ENCODE results near the gene DGKA. TPM values are rescaled to one million over a fixed set of nuclear protein-coding genes. Genes with fewer than 3 reads are reported as not detected.
"Not testable (repeated sequence)": the region's sequence is repeated elsewhere in the genome, so short reads cannot be mapped to it uniquely, and the experiment has no call there.

The DGKA gene
- total and polyA plus RNA-seq, 2 experiments from 2014 or later, result 16.1 to 24.6 TPM

DNA sequence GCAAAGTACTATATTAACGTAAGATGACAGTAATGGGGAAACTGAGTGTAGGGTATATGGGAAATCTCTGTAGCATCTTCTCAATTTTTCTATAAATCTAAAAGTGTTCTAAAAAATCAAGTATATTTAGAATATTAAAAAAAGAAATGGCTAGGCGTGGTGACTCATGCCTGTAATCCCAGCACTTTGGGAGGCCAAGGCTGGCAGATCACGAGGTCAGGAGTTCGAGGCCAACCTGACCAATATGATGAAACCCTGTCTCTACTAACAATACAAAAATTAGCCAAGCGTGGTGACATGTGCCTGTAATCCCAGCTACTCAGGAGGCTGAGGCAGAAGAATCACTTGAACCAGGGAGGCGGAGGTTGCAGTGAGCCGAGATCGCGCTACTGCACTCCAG, 7.3 kb upstream of the DGKA start:
- not testable (repeated sequence) for H3K27me3 Mint-ChIP-seq (ENCODE audit: insufficient read depth, low read depth, poor library complexity); H3K27ac ChIP-seq (ENCODE audit: low read depth); H3K27ac Mint-ChIP-seq; H3K4me3 Mint-ChIP-seq; H3K9me3 Mint-ChIP-seq; H3K9me2 ChIP-seq (ENCODE audit: insufficient read depth); H3K36me3 ChIP-seq (ENCODE audit: insufficient read depth); H3K4me3 ChIP-seq; ATAC-seq; H2AFZ ChIP-seq; H3K4me2 ChIP-seq; DNase-seq (ENCODE audit: low spot score); H3K27me3 ChIP-seq (ENCODE audit: insufficient read depth)
- peaks cover 14% of the 10 kb centered on the region for H3F3A ChIP-seq (replicated peaks; ENCODE audit: low read depth)
- peaks cover 81% of the 10 kb centered on the region for H3K79me2 ChIP-seq (replicated peaks; ENCODE audit: insufficient read depth)
- Mint-ChIP-seq H3K36me3 (ENCODE audit: low read depth) (peaks cover 35% of the 10 kb centered on the region), H3K4me1 (peaks cover 14% of the 10 kb centered on the region)
- H3K4me1 ChIP-seq (ENCODE audit: insufficient read depth), result peaks cover 12% of the 10 kb centered on the region; the same call in 1 of the 2 replicates
- H4K20me1 ChIP-seq (replicated peaks; ENCODE audit: insufficient read depth), result peaks cover 14% of the 10 kb centered on the region

DNA sequence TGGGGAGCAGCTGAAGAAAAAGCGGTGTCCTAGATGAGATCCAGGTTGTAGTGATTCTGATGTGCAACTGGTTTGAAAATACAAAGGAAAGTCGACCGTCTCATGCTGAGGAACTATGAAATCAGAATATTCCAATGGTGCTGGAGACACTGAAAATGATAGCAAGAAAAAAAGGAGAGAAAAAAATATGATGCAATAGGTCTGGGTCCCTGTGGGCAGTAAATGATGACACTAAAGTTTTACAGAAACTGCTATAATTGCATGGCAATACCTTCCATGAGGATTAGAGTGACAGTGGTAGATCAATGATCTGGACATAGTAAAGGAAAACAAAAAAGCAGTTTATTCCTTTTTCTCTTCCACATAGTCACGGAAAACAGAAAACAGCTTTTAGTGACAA, 5.6 kb upstream of the DGKA start:
- peaks cover 35% of the 10 kb centered on the region for H3K36me3 Mint-ChIP-seq (ENCODE audit: low read depth)
- H2AFZ ChIP-seq, result no peak overlapping the region
- H3K4me3 ChIP-seq, result peak overlapping the region; percentile 99
- H3K27me3 Mint-ChIP-seq (ENCODE audit: insufficient read depth, low read depth, poor library complexity), result peaks cover 8% of the 10 kb centered on the region
- peaks cover 29% of the 10 kb centered on the region for H3K4me1 ChIP-seq (ENCODE audit: insufficient read depth)
- peaks cover 25% of the 10 kb centered on the region for H3K4me1 Mint-ChIP-seq
- H3K79me2 ChIP-seq (replicated peaks; ENCODE audit: insufficient read depth), result peaks cover 64% of the 10 kb centered on the region
- peak overlapping the region; percentile 64 for H3K27ac Mint-ChIP-seq
- peaks cover 3% of the 10 kb centered on the region for H4K20me1 ChIP-seq (replicated peaks; ENCODE audit: insufficient read depth)
- peak overlapping the region; percentile 98 for H3K4me3 Mint-ChIP-seq
- peaks cover 18% of the 10 kb centered on the region for H3F3A ChIP-seq (replicated peaks; ENCODE audit: low read depth)
- peaks cover 4% of the 10 kb centered on the region; the same call in 1 of the 2 replicates for H3K36me3 ChIP-seq (ENCODE audit: insufficient read depth)
- TF ChIP-seq CREB1 (CRISPR knock-in tag; IDR thresholded peaks at IDR 0.05; ENCODE audit: low read depth) (no peak), EZH2phosphoT487 (IDR thresholded peaks at IDR 0.05; ENCODE audit: unreplicated experiment) (no peak), NANOG (IDR thresholded peaks at IDR 0.05; ENCODE audit: borderline replicate concordance) (no peak), JUNB (IDR thresholded peaks at IDR 0.05; ENCODE audit: unreplicated experiment) (no peak), EZH2 (IDR thresholded peaks at IDR 0.05; ENCODE audit: low read depth, unreplicated experiment) (no peak)
- TF ChIP-seq, protein P1, sequence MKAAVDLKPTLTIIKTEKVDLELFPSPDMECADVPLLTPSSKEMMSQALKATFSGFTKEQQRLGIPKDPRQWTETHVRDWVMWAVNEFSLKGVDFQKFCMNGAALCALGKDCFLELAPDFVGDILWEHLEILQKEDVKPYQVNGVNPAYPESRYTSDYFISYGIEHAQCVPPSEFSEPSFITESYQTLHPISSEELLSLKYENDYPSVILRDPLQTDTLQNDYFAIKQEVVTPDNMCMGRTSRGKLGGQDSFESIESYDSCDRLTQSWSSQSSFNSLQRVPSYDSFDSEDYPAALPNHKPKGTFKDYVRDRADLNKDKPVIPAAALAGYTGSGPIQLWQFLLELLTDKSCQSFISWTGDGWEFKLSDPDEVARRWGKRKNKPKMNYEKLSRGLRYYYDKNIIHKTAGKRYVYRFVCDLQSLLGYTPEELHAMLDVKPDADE (IDR thresholded peaks at IDR 0.05), result no peak
- TF ChIP-seq, protein P2, sequence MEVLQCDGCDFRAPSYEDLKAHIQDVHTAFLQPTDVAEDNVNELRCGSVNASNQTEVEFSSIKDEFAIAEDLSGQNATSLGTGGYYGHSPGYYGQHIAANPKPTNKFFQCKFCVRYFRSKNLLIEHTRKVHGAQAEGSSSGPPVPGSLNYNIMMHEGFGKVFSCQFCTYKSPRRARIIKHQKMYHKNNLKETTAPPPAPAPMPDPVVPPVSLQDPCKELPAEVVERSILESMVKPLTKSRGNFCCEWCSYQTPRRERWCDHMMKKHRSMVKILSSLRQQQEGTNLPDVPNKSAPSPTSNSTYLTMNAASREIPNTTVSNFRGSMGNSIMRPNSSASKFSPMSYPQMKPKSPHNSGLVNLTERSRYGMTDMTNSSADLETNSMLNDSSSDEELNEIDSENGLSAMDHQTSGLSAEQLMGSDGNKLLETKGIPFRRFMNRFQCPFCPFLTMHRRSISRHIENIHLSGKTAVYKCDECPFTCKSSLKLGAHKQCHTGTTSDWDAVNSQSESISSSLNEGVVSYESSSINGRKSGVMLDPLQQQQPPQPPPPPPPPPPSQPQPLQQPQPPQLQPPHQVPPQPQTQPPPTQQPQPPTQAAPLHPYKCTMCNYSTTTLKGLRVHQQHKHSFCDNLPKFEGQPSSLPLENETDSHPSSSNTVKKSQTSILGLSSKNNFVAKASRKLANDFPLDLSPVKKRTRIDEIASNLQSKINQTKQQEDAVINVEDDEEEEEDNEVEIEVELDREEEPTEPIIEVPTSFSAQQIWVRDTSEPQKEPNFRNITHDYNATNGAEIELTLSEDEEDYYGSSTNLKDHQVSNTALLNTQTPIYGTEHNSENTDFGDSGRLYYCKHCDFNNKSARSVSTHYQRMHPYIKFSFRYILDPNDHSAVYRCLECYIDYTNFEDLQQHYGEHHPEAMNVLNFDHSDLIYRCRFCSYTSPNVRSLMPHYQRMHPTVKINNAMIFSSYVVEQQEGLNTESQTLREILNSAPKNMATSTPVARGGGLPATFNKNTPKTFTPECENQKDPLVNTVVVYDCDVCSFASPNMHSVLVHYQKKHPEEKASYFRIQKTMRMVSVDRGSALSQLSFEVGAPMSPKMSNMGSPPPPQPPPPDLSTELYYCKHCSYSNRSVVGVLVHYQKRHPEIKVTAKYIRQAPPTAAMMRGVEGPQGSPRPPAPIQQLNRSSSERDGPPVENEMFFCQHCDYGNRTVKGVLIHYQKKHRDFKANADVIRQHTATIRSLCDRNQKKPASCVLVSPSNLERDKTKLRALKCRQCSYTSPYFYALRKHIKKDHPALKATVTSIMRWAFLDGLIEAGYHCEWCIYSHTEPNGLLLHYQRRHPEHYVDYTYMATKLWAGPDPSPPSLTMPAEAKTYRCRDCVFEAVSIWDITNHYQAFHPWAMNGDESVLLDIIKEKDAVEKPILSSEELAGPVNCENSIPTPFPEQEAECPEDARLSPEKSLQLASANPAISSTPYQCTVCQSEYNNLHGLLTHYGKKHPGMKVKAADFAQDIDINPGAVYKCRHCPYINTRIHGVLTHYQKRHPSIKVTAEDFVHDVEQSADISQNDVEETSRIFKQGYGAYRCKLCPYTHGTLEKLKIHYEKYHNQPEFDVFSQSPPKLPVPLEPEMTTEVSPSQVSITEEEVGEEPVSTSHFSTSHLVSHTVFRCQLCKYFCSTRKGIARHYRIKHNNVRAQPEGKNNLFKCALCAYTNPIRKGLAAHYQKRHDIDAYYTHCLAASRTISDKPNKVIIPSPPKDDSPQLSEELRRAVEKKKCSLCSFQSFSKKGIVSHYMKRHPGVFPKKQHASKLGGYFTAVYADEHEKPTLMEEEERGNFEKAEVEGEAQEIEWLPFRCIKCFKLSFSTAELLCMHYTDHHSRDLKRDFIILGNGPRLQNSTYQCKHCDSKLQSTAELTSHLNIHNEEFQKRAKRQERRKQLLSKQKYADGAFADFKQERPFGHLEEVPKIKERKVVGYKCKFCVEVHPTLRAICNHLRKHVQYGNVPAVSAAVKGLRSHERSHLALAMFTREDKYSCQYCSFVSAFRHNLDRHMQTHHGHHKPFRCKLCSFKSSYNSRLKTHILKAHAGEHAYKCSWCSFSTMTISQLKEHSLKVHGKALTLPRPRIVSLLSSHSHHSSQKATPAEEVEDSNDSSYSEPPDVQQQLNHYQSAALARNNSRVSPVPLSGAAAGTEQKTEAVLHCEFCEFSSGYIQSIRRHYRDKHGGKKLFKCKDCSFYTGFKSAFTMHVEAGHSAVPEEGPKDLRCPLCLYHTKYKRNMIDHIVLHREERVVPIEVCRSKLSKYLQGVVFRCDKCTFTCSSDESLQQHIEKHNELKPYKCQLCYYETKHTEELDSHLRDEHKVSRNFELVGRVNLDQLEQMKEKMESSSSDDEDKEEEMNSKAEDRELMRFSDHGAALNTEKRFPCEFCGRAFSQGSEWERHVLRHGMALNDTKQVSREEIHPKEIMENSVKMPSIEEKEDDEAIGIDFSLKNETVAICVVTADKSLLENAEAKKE (CRISPR knock-in tag; IDR thresholded peaks at IDR 0.05), result no peak
- TF ChIP-seq, protein P3, sequence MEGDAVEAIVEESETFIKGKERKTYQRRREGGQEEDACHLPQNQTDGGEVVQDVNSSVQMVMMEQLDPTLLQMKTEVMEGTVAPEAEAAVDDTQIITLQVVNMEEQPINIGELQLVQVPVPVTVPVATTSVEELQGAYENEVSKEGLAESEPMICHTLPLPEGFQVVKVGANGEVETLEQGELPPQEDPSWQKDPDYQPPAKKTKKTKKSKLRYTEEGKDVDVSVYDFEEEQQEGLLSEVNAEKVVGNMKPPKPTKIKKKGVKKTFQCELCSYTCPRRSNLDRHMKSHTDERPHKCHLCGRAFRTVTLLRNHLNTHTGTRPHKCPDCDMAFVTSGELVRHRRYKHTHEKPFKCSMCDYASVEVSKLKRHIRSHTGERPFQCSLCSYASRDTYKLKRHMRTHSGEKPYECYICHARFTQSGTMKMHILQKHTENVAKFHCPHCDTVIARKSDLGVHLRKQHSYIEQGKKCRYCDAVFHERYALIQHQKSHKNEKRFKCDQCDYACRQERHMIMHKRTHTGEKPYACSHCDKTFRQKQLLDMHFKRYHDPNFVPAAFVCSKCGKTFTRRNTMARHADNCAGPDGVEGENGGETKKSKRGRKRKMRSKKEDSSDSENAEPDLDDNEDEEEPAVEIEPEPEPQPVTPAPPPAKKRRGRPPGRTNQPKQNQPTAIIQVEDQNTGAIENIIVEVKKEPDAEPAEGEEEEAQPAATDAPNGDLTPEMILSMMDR (conservative IDR thresholded peaks at IDR 0.05; ENCODE audit: low read depth in 2 of 2), result no peak
- no peaks in the 10 kb centered on the region for H3K27me3 ChIP-seq (ENCODE audit: insufficient read depth)
- 0 out of 2 replicates have a peak overlapping the region, but pooled peaks have one; percentile 18 for H3K27ac ChIP-seq (ENCODE audit: low read depth)
- no peaks in the 10 kb centered on the region; the same call in 2 of the 3 replicates for H3K9me3 Mint-ChIP-seq
- no peak for ATAC-seq
- DNase-seq (ENCODE audit: low spot score), result no peak
- no peaks in the 10 kb centered on the region for H3K9me2 ChIP-seq (ENCODE audit: insufficient read depth)
- peak overlapping the region; percentile 85 for H3K4me2 ChIP-seq

All from GM23338 (cell line).